NCI-H2227 (cell line): Measurements from ENCODE around the gene KCNIP3.

Experiments used
- DNase-seq: peaks from one replicate; lab custom pipeline; 2025; ENCODE audit not compliant: unreplicated experiment; lab: John Stamatoyannopoulos, UW

Gene KCNIP3

GRCh38 chr2:95274291-95275150 lies 22.6 kb upstream of the KCNIP3 start, which contains the start of gene PROM2:
Gene PROM2 (plus strand): TSS chr2:95274449. CDS start chr2:95274586, 137 bp downstream.
- no peak for DNase-seq

GRCh38 chr2:95275151-95275515 lies 22.0 kb upstream of the KCNIP3 start:
- DNase-seq, result no peak

- DNase-seq, result no peak
These were observed 21.4 kb upstream of the KCNIP3 start for GRCh38 chr2:95275601-95276243.

GRCh38 chr2:95276244-95276887 lies 20.8 kb upstream of the KCNIP3 start:
- DNase-seq, result no peak

GRCh38 chr2:95276888-95277245 lies 20.3 kb upstream of the KCNIP3 start:
- no peak for DNase-seq

GRCh38 chr2:95277246-95277906 lies 19.8 kb upstream of the KCNIP3 start:
- no peak for DNase-seq

GRCh38 chr2:95278051-95278471 lies 19.1 kb upstream of the KCNIP3 start:
- no peak for DNase-seq

GRCh38 chr2:95278637-95279225 lies 18.4 kb upstream of the KCNIP3 start:
- no peak for DNase-seq

- DNase-seq, result no peak
These were observed 17.6 kb upstream of the KCNIP3 start for GRCh38 chr2:95279435-95280035.

GRCh38 chr2:95281071-95281470 lies 16.1 kb upstream of the KCNIP3 start:
- no peak for DNase-seq

GRCh38 chr2:95281786-95282185 lies 15.4 kb upstream of the KCNIP3 start:
- DNase-seq, result no peak

- DNase-seq, result no peak
These were observed 14.7 kb upstream of the KCNIP3 start for GRCh38 chr2:95282458-95282857.

- DNase-seq, result no peak
These were observed 13.6 kb upstream of the KCNIP3 start for GRCh38 chr2:95283562-95283961.

- DNase-seq, result no peak
These were observed 12.1 kb upstream of the KCNIP3 start for GRCh38 chr2:95284886-95285541.

- no peak for DNase-seq
These were observed 11.6 kb upstream of the KCNIP3 start for GRCh38 chr2:95285542-95285932.

GRCh38 chr2:95287336-95287735 lies 9.8 kb upstream of the KCNIP3 start:
- DNase-seq, result no peak

- no peak for DNase-seq
These were observed 9.3 kb upstream of the KCNIP3 start for GRCh38 chr2:95287806-95288205.

GRCh38 chr2:95289253-95289652 lies 7.9 kb upstream of the KCNIP3 start:
- no peak for DNase-seq

GRCh38 chr2:95291222-95291621 lies 5.9 kb upstream of the KCNIP3 start:
- DNase-seq, result no peak

- no peak for DNase-seq
These were observed 4.4 kb upstream of the KCNIP3 start for GRCh38 chr2:95292623-95293260.
